Rectal smooth muscle tissue (tissue), 1 donor: Measurements from ENCODE around the gene CREB3L1.

Source experiments
- H3K27ac ChIP-seq: one replicate; pipeline ENCODE4 v1.7.0; 2013; ENCODE audit warnings: low read depth, low read length, inconsistent platforms
- H3K27me3 ChIP-seq: one replicate; pipeline ENCODE4 v1.7.0; 2013; ENCODE audit warnings: low read length; ENCODE audit not compliant: control insufficient read depth, insufficient read depth
- H3K36me3 ChIP-seq: one replicate; pipeline ENCODE4 v1.7.0; 2013; ENCODE audit warnings: low read length; ENCODE audit not compliant: control insufficient read depth, insufficient read depth
- H3K4me1 ChIP-seq: one replicate; pipeline ENCODE4 v1.7.0; 2013; ENCODE audit warnings: low read length; ENCODE audit not compliant: control insufficient read depth, insufficient read depth
- H3K4me3 ChIP-seq: one replicate; pipeline ENCODE4 v1.7.0; 2013; ENCODE audit warnings: low read length
- H3K9ac ChIP-seq: one replicate; pipeline ENCODE4 v1.7.0; 2013; ENCODE audit warnings: low read length

The CREB3L1 gene

GRCh38 chr11:46364791-46365190 is 87.3 kb downstream of the CREB3L1 start:
- Histone ChIP-seq H3K27ac (no peak overlapping the region), H3K27me3 (no peaks in the 10 kb centered on the region), H3K4me1 (peaks cover 27% of the 10 kb centered on the region), H3K36me3 (peaks cover 8% of the 10 kb centered on the region), H3K4me3 (no peak overlapping the region), H3K9ac (no peak overlapping the region)

- Histone ChIP-seq H3K36me3 (peaks cover 13% of the 10 kb centered on the region), H3K27ac (no peak overlapping the region), H3K27me3 (no peaks in the 10 kb centered on the region), H3K4me1 (peaks cover 21% of the 10 kb centered on the region), H3K4me3 (no peak overlapping the region), H3K9ac (no peak overlapping the region)
Measured at GRCh38 chr11:46366260-46366659, 88.8 kb downstream of the CREB3L1 start.

- peaks cover 21% of the 10 kb centered on the region for H3K4me1 ChIP-seq
- H3K4me3 ChIP-seq: no peak overlapping the region
- H3K36me3 ChIP-seq: peaks cover 13% of the 10 kb centered on the region
- H3K9ac ChIP-seq: no peak overlapping the region
- no peaks in the 10 kb centered on the region for H3K27me3 ChIP-seq
- H3K27ac ChIP-seq: no peak overlapping the region
Measured at GRCh38 chr11:46366661-46367161, 89.2 kb downstream of the CREB3L1 start.

DNA sequence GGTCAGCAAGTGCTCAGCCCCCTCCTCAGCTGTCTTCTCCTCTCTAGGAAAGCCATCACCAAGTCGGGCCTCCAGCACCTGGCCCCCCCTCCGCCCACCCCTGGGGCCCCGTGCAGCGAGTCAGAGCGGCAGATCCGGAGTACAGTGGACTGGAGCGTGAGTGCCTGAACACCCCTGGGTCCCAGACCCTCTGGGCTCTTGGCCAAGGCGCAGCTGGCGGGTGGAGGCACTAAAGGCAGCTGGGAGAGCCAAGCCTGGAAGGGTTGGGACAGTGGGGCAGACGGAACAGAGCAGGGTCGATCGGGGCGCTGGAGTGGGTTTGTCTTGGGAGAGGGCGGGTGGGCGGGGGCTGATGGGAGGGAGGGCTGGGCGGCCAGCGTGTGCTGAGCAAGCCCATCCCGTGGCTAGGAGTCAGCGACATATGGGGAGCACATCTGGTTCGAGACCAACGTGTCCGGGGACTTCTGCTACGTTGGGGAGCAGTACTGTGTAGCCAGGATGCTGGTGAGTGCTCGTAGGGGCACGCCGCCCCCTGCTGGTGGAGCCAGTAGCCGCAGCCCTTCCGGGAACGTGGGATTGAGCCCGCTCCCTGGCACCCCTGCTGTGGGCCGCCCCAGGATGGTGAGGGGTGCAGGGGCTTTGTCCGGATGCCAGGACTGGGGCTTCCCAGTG is 89.9 kb downstream of the CREB3L1 start:
- peaks cover 13% of the 10 kb centered on the region for H3K36me3 ChIP-seq
- H3K9ac ChIP-seq: no peak overlapping the region
- no peak overlapping the region for H3K27ac ChIP-seq
- peaks cover 14% of the 10 kb centered on the region for H3K4me1 ChIP-seq
- H3K4me3 ChIP-seq: no peak overlapping the region
- H3K27me3 ChIP-seq: no peaks in the 10 kb centered on the region

GRCh38 chr11:46367916-46368267 is 90.4 kb downstream of the CREB3L1 start:
- Histone ChIP-seq H3K27me3 (no peaks in the 10 kb centered on the region), H3K36me3 (peaks cover 13% of the 10 kb centered on the region), H3K27ac (no peak overlapping the region), H3K4me1 (peaks cover 9% of the 10 kb centered on the region), H3K9ac (no peak overlapping the region), H3K4me3 (no peak overlapping the region)

- Histone ChIP-seq H3K27me3 (no peaks in the 10 kb centered on the region), H3K9ac (no peak overlapping the region), H3K4me3 (no peak overlapping the region), H3K36me3 (peaks cover 21% of the 10 kb centered on the region), H3K4me1 (no peaks in the 10 kb centered on the region), H3K27ac (no peak overlapping the region)
Measured at GRCh38 chr11:46369458-46370152, 92.1 kb downstream of the CREB3L1 start.

DNA sequence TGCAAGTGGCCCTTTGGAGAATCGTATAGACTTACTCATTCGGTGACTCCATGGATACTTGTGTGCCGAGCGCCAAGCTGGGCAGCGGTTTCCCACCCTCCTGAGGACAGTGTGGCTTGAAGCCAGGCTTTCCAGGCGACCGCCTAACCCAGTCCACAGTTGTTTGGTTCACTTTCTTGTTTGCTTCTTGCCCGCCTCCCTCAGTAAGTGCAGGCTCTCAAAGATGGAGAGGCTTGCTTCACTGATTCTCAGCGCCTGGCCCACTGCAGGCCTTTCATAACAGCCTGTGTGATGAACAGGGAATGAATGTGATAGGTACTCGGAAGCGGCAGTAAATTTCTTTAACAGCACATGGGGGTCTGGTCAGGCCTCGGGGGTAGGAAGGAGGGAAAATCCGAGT is 92.8 kb downstream of the CREB3L1 start:
- no peaks in the 10 kb centered on the region for H3K27me3 ChIP-seq
- no peak overlapping the region for H3K9ac ChIP-seq
- peaks cover 25% of the 10 kb centered on the region for H3K36me3 ChIP-seq
- H3K27ac ChIP-seq: no peak overlapping the region
- no peaks in the 10 kb centered on the region for H3K4me1 ChIP-seq
- no peak overlapping the region for H3K4me3 ChIP-seq
